Fibroblast of lung (primary cell): ENCODE data around the gene SERPINC1. TPM values are rescaled to one million over a fixed set of nuclear protein-coding genes. Genes with fewer than 3 reads are reported as not detected.

Experiments used
- DNase-seq, 2 donors: peaks; one replicate each; pipeline versions ENCODE4 v3.0.0 to v3.0.0-alpha.2; 2010; ENCODE audit warnings: low read depth in 2 of 2
- H2AFZ ChIP-seq: 2 replicates; pipeline ENCODE4 v1.5.1; 2012; ENCODE audit warnings: low read length, control low read depth, inconsistent platforms
- H3K27ac ChIP-seq: 2 replicates; pipeline ENCODE4 v1.5.1; 2011; ENCODE audit warnings: low read length, control low read depth; ENCODE audit not compliant: insufficient read depth
- H3K27me3 ChIP-seq: 2 replicates; pipeline ENCODE4 v1.5.1; 2011; ENCODE audit warnings: mild to moderate bottlenecking, low read length; ENCODE audit not compliant: control insufficient read depth, insufficient read depth
- H3K36me3 ChIP-seq: 2 replicates; pipeline ENCODE4 v1.5.1; 2011; ENCODE audit warnings: low read length; ENCODE audit not compliant: control insufficient read depth, insufficient read depth
- H3K4me1 ChIP-seq: 2 replicates; pipeline ENCODE4 v1.5.1; 2011; ENCODE audit warnings: low read length; ENCODE audit not compliant: control insufficient read depth, insufficient read depth; ENCODE audit errors: extremely low read depth
- H3K4me2 ChIP-seq: 2 replicates; pipeline ENCODE4 v1.5.1; 2011; ENCODE audit warnings: low read length, control low read depth; ENCODE audit not compliant: insufficient read depth; ENCODE audit errors: extremely low read depth
- H3K4me3 ChIP-seq, 4 experiments: fragments of 200-600 bp in 1 of 4; sonication (generic) in 1 of 4; replicated peaks in 1 of 4; 2 replicates each; pipeline ENCODE4 v1.5.1; 2011 to 2016; ENCODE audit warnings: low read length in 4 of 4, low read depth in 3 of 4, mild to moderate bottlenecking in 3 of 4, control low read depth in 2 of 4, inconsistent platforms in 1 of 4, mixed read lengths in 1 of 4; ENCODE audit not compliant: insufficient read depth in 1 of 4; ENCODE audit errors: control extremely low read depth in 1 of 4
- H3K79me2 ChIP-seq: 2 replicates; pipeline ENCODE4 v1.5.1; 2012; ENCODE audit warnings: mild to moderate bottlenecking, low read length, inconsistent platforms; ENCODE audit not compliant: control insufficient read depth, insufficient read depth
- H3K9ac ChIP-seq: 2 replicates; pipeline ENCODE4 v1.5.1; 2011; ENCODE audit warnings: mild to moderate bottlenecking, low read length, control low read depth; ENCODE audit not compliant: insufficient read depth
- H3K9me3 ChIP-seq: 2 replicates; pipeline ENCODE4 v1.5.1; 2012; ENCODE audit warnings: low read depth, low read length; ENCODE audit not compliant: control insufficient read depth, insufficient read depth
- H4K20me1 ChIP-seq: 2 replicates; pipeline ENCODE4 v1.5.1; 2011; ENCODE audit warnings: low read length; ENCODE audit not compliant: control insufficient read depth, insufficient read depth; ENCODE audit errors: extremely low read depth
- EZH2 ChIP-seq: IDR thresholded peaks from 2 replicates; pipeline ENCODE4 v1.5.1; 2012; ENCODE audit warnings: low read length, control low read depth, mild to moderate bottlenecking; ENCODE audit errors: missing control alignments
- polyA plus RNA-seq, 2 donors: library from polyadenylated mRNA; depleted of rRNA in 1 of 2; stranded (reverse) in 1 of 2; unstranded in 1 of 2; fragments of >200 nt; gene quantifications; 2 replicates each; pipeline ENCODE4 v1.2.1, GENCODE V29; 2011 to 2012; ENCODE audit warnings: missing spikeins in 1 of 2
- total RNA-seq: library from RNA; depleted of rRNA; stranded (reverse); fragments of >200 nt; gene quantifications from 2 replicates; pipeline ENCODE4 v1.2.1, GENCODE V29; 2014
- TF ChIP-seq, protein P1 (sequence below), 2 donors: IDR thresholded peaks in 1 of 2; conservative IDR thresholded peaks in 1 of 2; 1 replicate in 1 of 2; 2 replicates in 1 of 2; pipeline ENCODE4 v1.5.1; 2011 to 2012; ENCODE audit warnings: low read length in 2 of 2, control low read depth in 1 of 2, inconsistent platforms in 1 of 2, low read depth in 1 of 2, mild to moderate bottlenecking in 1 of 2

SERPINC1 gene
- total and polyA plus RNA-seq, 2 donors (not counting 1 experiment from before 2014, with no cell fraction given): not detected

DNA sequence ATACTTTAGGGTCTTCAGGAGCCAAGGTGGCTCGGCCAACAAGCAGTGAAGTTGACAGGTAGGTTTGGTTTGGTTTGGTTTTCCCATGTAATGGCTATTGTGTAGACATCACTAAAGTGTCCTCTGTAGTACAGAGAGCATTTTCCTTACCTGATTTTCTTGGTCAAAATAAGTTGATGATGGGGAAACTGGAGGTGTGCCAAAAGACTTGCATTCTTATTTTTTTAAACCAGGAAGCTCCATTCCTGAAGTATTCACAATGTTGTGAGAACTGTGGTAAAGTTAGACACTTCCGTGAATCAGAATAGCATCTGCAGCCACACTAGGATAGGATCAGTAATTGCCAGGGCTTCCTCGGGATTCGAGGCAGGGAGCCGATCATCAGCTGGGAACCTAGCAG is 46.0 kb downstream of the SERPINC1 start:
- Histone ChIP-seq H3K36me3 (peaks cover 7% of the 10 kb centered on the region), H3K4me1 (peaks cover 2% of the 10 kb centered on the region), H3K79me2 (peaks cover 17% of the 10 kb centered on the region), H3K4me3 (no peak overlapping the region), H3K27me3 (no peaks in the 10 kb centered on the region), H3K27ac (no peak overlapping the region), H4K20me1 (no peaks in the 10 kb centered on the region), H2AFZ (no peak overlapping the region), H3K9me3 (no peaks in the 10 kb centered on the region), H3K4me2 (no peak overlapping the region), H3K9ac (no peak overlapping the region)
- no peak for DNase-seq
- TF ChIP-seq, protein P1, sequence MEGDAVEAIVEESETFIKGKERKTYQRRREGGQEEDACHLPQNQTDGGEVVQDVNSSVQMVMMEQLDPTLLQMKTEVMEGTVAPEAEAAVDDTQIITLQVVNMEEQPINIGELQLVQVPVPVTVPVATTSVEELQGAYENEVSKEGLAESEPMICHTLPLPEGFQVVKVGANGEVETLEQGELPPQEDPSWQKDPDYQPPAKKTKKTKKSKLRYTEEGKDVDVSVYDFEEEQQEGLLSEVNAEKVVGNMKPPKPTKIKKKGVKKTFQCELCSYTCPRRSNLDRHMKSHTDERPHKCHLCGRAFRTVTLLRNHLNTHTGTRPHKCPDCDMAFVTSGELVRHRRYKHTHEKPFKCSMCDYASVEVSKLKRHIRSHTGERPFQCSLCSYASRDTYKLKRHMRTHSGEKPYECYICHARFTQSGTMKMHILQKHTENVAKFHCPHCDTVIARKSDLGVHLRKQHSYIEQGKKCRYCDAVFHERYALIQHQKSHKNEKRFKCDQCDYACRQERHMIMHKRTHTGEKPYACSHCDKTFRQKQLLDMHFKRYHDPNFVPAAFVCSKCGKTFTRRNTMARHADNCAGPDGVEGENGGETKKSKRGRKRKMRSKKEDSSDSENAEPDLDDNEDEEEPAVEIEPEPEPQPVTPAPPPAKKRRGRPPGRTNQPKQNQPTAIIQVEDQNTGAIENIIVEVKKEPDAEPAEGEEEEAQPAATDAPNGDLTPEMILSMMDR (conservative IDR thresholded peaks at IDR 0.05 in 1 of 2, IDR thresholded peaks at IDR 0.05 in 1 of 2; ENCODE audit: low read depth in 1 of 2, low read length in 2 of 2): no peak
- TF ChIP-seq EZH2: no peak

DNA sequence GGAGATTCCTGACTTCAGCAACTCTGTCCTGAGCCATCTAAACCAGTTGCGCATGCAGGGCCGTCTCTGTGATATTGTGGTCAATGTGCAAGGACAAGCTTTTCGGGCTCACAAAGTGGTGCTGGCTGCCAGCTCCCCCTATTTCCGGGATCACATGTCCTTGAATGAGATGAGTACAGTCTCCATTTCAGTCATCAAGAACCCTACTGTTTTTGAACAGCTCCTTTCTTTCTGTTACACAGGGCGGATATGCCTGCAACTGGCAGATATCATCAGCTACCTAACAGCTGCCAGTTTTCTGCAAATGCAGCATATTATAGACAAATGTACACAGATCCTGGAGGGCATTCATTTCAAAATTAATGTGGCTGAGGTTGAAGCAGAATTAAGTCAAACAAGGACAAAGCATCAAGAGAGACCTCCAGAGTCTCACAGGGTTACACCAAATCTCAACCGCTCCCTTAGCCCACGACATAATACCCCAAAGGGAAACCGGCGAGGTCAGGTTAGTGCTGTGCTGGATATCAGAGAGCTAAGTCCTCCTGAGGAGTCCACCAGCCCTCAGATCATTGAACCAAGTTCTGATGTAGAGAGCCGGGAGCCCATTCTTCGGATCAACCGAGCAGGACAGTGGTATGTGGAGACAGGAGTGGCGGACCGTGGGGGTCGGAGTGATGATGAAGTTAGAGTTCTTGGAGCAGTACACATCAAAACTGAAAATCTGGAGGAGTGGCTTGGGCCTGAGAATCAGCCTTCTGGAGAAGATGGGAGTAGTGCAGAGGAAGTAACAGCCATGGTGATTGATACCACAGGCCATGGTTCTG is 46.7 kb downstream of the SERPINC1 start:
- peaks cover 8% of the 10 kb centered on the region for H3K36me3 ChIP-seq
- peaks cover 23% of the 10 kb centered on the region for H3K79me2 ChIP-seq
- TF ChIP-seq, protein P1 (conservative IDR thresholded peaks at IDR 0.05 in 1 of 2, IDR thresholded peaks at IDR 0.05 in 1 of 2; ENCODE audit: low read depth in 1 of 2, low read length in 2 of 2): no peak
- peaks cover 2% of the 10 kb centered on the region for H3K4me1 ChIP-seq
- no peak overlapping the region for H3K27ac ChIP-seq
- H2AFZ ChIP-seq: no peak overlapping the region
- no peak overlapping the region for H3K4me2 ChIP-seq
- H3K9me3 ChIP-seq: no peaks in the 10 kb centered on the region
- no peak overlapping the region for H3K9ac ChIP-seq
- no peak overlapping the region for H3K4me3 ChIP-seq
- no peaks in the 10 kb centered on the region for H4K20me1 ChIP-seq
- H3K27me3 ChIP-seq: no peaks in the 10 kb centered on the region
- no peak for DNase-seq

DNA sequence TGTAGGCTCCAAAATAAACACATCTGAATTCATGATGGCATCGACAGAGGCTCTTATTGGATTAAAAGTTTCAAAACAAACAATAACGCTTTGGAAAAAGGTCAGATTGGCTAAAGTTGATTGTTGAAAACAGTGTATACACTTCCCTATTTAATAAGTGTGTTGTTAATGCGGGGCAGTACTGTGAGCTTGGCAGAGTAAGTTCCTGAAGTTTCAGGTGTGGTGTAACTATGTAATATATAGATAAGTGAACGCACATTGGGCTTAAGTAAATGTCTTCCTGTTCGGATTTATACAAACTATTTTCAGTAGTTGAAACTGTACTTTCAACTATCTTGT is 48.1 kb downstream of the SERPINC1 start:
- peaks cover 36% of the 10 kb centered on the region for H3K79me2 ChIP-seq
- peak overlapping the region; percentile 79 to 99 (median 96) for H3K4me3 ChIP-seq
- TF ChIP-seq, protein P1 (conservative IDR thresholded peaks at IDR 0.05 in 1 of 2, IDR thresholded peaks at IDR 0.05 in 1 of 2; ENCODE audit: low read depth in 1 of 2, low read length in 2 of 2): no peak
- H4K20me1 ChIP-seq: peaks cover 5% of the 10 kb centered on the region
- peak overlapping the region; percentile 80 for H3K27ac ChIP-seq
- H3K36me3 ChIP-seq: peaks cover 17% of the 10 kb centered on the region
- H3K4me2 ChIP-seq: peak overlapping the region; percentile 98
- peak overlapping the region; percentile 82 for H3K9ac ChIP-seq
- no peak for DNase-seq
- peaks cover 5% of the 10 kb centered on the region for H3K4me1 ChIP-seq
- no peaks in the 10 kb centered on the region for H3K9me3 ChIP-seq
- H2AFZ ChIP-seq: peak overlapping the region; percentile 63
- no peaks in the 10 kb centered on the region for H3K27me3 ChIP-seq
